ENCODE data around the gene COX6B2. TPM values are rescaled to one million over a fixed set of nuclear protein-coding genes. Genes with fewer than 3 reads are reported as not detected.
A peak's percentile ranks its signal among the peaks of the same experiment; 100 is the strongest.
"Not testable (repeated sequence)": the region's sequence is repeated elsewhere in the genome, so short reads cannot be mapped to it uniquely, and the experiment has no call there.

COX6B2 gene
- total RNA-seq, 4 donors from 2014 or later = not detected

GRCh38 chr19:55339105-55339888 is 15.2 kb downstream of the COX6B2 start, which contains the start of gene KMT5C:
Gene KMT5C (plus strand): TSS chr19:55339876. CDS start chr19:55341937, 2,061 bp downstream.
- intact Hi-C loops (cut with DNase I; ENCODE audit: low total_unique reads) (loop anchor here (1.0 to 2.0 kb wide), 7 partner anchors 38 to 890 kb away; partner anchors contain the start of genes ISOC2, LENG8, PPP6R1 and RPL28), in situ Hi-C loops (cut with MboI; ENCODE audit: low sequenced_read_pairs in 4 of 4) (no loop called here)
- ATAC-seq (peak; percentile 94 to 95), DNase-seq (peak; percentile 100)
- Histone ChIP-seq H3K27me3 (peaks cover 0 to 10% (median 7%) of the 10 kb centered on the region in 3 donors), H3K27ac (peak within 1 kb of the TSS; percentile 83 to 97 (median 91)), H3K9me3 (no peaks in the 10 kb centered on the region), H3K4me1 (peaks cover 12 to 22% of the 10 kb centered on the region in 2 donors), H3K36me3 (peaks cover 0 to 18% of the 10 kb centered on the region in 2 donors), H3K4me3 (peak within 1 kb of the TSS; percentile 65 to 82 (median 75))
- TF ChIP-seq CTCF (IDR thresholded peaks at IDR 0.05 in 4 of 5, conservative IDR thresholded peaks at IDR 0.05 in 1 of 5) (peak in 4 of 5 experiments; percentile 38 to 65 (median 52)), POLR2A (IDR thresholded peaks at IDR 0.05) (peak in 1 of 2 donors; percentile 85)

GRCh38 chr19:55336101-55336500 is 18.4 kb downstream of the COX6B2 start:
- intact Hi-C loops (cut with DNase I; ENCODE audit: low total_unique reads) = no loop called here
- ATAC-seq (no peak), DNase-seq (no peak)
- Histone ChIP-seq H3K4me1 (peaks cover 12 to 15% of the 10 kb centered on the region in 2 donors), H3K27ac (no peak overlapping the region), H3K9me3 (no peaks in the 10 kb centered on the region), H3K4me3 (no peak overlapping the region), H3K36me3 (no peaks in the 10 kb centered on the region), H3K27me3 (peaks cover 3 to 16% (median 14%) of the 10 kb centered on the region in 3 donors)
- in situ Hi-C loops (cut with MboI; ENCODE audit: low sequenced_read_pairs in 4 of 4) = no loop called here
- TF ChIP-seq CTCF (IDR thresholded peaks at IDR 0.05 in 4 of 5, conservative IDR thresholded peaks at IDR 0.05 in 1 of 5) (no peak), POLR2A (IDR thresholded peaks at IDR 0.05) (no peak)

- no peak for DNase-seq
Observed at GRCh38 chr19:55333870-55334269, 20.6 kb downstream of the COX6B2 start.

GRCh38 chr19:55329791-55330190 is 24.7 kb downstream of the COX6B2 start:
- H3K27ac ChIP-seq; H3K9me3 ChIP-seq; H3K36me3 ChIP-seq; intact Hi-C loops (cut with DNase I; ENCODE audit: low total_unique reads); H3K4me3 ChIP-seq; DNase-seq; H3K4me1 ChIP-seq; in situ Hi-C loops (cut with MboI; ENCODE audit: low sequenced_read_pairs in 4 of 4); ATAC-seq: not testable (repeated sequence)
- peaks cover 3 to 12% (median 6%) of the 10 kb centered on the region in 3 donors for H3K27me3 ChIP-seq

More at GRCh38 chr19:55333870-55334269, 20.6 kb downstream of the COX6B2 start:
- H3K9me3 ChIP-seq = no peaks in the 10 kb centered on the region
- H3K4me3 ChIP-seq = no peak overlapping the region
- H3K27me3 ChIP-seq = peaks cover 3 to 16% (median 14%) of the 10 kb centered on the region in 3 donors
- H3K4me1 ChIP-seq = peaks cover 4 to 5% of the 10 kb centered on the region in 2 donors
- in situ Hi-C loops (cut with MboI; ENCODE audit: low sequenced_read_pairs in 4 of 4) = no loop called here
- intact Hi-C loops (cut with DNase I; ENCODE audit: low total_unique reads) = no loop called here
- ATAC-seq = no peak
- TF ChIP-seq POLR2A (IDR thresholded peaks at IDR 0.05) (no peak), CTCF (IDR thresholded peaks at IDR 0.05 in 4 of 5, conservative IDR thresholded peaks at IDR 0.05 in 1 of 5) (no peak)
- H3K36me3 ChIP-seq = no peaks in the 10 kb centered on the region
- no peak overlapping the region for H3K27ac ChIP-seq

GRCh38 chr19:55328774-55329318 is 25.7 kb downstream of the COX6B2 start:
- H3K4me3 ChIP-seq; intact Hi-C loops (cut with DNase I; ENCODE audit: low total_unique reads); in situ Hi-C loops (cut with MboI; ENCODE audit: low sequenced_read_pairs in 4 of 4): not testable (repeated sequence)

More at GRCh38 chr19:55328774-55329318, 25.7 kb downstream of the COX6B2 start:
- DNase-seq, H3K9me3 ChIP-seq, ATAC-seq, H3K27ac ChIP-seq, H3K36me3 ChIP-seq, H3K27me3 ChIP-seq, H3K4me1 ChIP-seq: not testable (repeated sequence)

All from gastrocnemius medialis (tissue), 4 donors.